ENCODE measurements around the gene PTCD3. TPM values are rescaled to one million over a fixed set of nuclear protein-coding genes. Genes with fewer than 3 reads are reported as not detected.

PTCD3 gene
- total RNA-seq, 3 donors from 2014 or later = 70.1 to 126 (median 99.1) TPM

DNA sequence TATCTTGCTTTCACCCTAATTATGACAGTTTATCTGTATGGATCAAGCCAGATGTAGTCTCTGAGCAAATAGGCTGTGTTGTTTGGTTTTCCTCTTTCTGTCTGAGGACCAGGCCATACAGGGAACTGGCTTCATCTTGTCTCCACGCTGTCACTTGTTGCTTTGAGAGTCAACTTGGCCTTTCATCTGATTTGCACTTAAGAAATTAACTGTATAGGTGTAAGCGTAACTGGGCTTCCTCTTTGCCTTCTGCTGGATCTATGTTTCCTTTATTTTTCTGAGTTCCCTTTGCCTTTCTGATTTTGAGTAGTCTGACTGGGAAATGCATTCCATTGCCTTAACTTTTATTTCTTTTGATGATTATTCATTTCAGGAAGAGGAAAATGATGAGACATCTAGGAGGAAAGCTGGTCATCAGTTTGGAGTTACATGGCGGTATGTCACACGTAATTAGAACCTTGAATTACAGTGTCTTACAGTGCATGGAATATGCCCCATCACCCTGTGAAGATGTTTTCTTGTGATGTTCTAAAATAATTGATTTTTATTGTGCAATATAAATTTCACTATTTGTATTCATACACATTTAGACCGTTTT lies 17.4 kb downstream of the PTCD3 start:
- TF ChIP-seq CTCF (IDR thresholded peaks at IDR 0.05) = no peak
- TF ChIP-seq POLR2A (IDR thresholded peaks at IDR 0.05) = no peak
- no peak for TF ChIP-seq POLR2AphosphoS5 (IDR thresholded peaks at IDR 0.05)
- no peak for DNase-seq (ENCODE audit: low spot score in 2 of 2)
- no peaks in the 10 kb centered on the region for H3K4me1 ChIP-seq
- intact Hi-C loops (cut with DNase I; ENCODE audit: low total_unique reads) = no loop called here
- no peak overlapping the region for H3K27ac ChIP-seq
- no peaks in the 10 kb centered on the region for H3K9me3 ChIP-seq
- no peak overlapping the region for H3K4me3 ChIP-seq
- no peaks in the 10 kb centered on the region for H3K27me3 ChIP-seq
- H3K36me3 ChIP-seq = peaks cover 8% of the 10 kb centered on the region

DNA sequence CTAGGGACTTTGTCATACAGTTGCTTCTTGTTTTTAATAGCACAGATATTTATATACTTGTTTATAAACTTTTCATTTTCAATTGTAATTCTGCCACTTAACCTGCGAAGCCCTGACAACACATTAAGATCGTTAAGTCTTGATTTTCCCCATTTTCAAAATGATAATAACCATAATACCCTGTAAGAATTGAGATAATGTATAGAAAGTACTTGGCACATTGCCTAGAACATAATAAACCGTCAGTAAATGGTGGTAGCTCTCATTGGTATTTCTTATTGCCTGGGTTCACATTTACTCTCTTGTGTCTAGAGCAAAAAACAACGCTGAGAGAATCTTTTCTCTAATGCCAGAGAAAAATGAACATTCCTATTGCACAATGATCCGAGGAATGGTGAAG lies 18.6 kb downstream of the PTCD3 start:
- intact Hi-C loops (cut with DNase I; ENCODE audit: low total_unique reads) = no loop called here
- TF ChIP-seq POLR2AphosphoS5 (IDR thresholded peaks at IDR 0.05) (no peak), POLR2A (IDR thresholded peaks at IDR 0.05) (no peak), CTCF (IDR thresholded peaks at IDR 0.05) (no peak)

DNA sequence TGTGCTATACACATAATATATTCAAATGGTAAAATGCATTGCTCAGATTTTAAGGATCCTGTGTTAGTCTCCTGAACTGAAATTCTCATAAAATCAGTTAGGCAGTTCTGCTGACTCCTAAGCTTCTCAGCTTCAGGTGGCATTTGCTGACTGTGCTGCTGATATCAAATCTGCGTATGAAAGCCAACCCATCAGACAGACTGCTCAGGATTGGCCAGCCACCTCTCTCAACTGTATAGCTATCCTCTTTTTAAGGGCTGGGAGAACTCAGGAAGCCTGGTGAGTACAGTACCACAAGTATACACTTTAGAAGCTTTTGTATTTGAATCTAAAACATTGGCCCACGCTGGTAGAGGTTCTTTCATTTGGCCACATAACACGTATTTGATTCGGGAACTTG lies 28.7 kb downstream of the PTCD3 start:
- H3K27ac ChIP-seq = no peak overlapping the region
- no peaks in the 10 kb centered on the region for H3K4me1 ChIP-seq
- H3K36me3 ChIP-seq = peaks cover 30% of the 10 kb centered on the region
- no peaks in the 10 kb centered on the region for H3K9me3 ChIP-seq
- no peak for DNase-seq (ENCODE audit: low spot score in 2 of 2)
- no peak for TF ChIP-seq CTCF (IDR thresholded peaks at IDR 0.05)
- no peaks in the 10 kb centered on the region for H3K27me3 ChIP-seq
- no peak overlapping the region for H3K4me3 ChIP-seq
- intact Hi-C loops (cut with DNase I; ENCODE audit: low total_unique reads) = no loop called here

More for the DNA sequence above, 18.6 kb downstream of the PTCD3 start:
- no peaks in the 10 kb centered on the region for H3K4me1 ChIP-seq
- H3K9me3 ChIP-seq = no peaks in the 10 kb centered on the region
- H3K36me3 ChIP-seq = peaks cover 14% of the 10 kb centered on the region
- DNase-seq (ENCODE audit: low spot score in 2 of 2) = no peak
- H3K4me3 ChIP-seq = no peak overlapping the region
- H3K27ac ChIP-seq = no peak overlapping the region
- H3K27me3 ChIP-seq = no peaks in the 10 kb centered on the region

- H3K4me3 ChIP-seq = no peak overlapping the region
- H3K36me3 ChIP-seq = peaks cover 30% of the 10 kb centered on the region
- no peak overlapping the region for H3K27ac ChIP-seq
- no peak for DNase-seq (ENCODE audit: low spot score in 2 of 2)
- TF ChIP-seq CTCF (IDR thresholded peaks at IDR 0.05) (no peak), POLR2A (IDR thresholded peaks at IDR 0.05) (no peak), POLR2AphosphoS5 (IDR thresholded peaks at IDR 0.05) (no peak)
- H3K27me3 ChIP-seq = no peaks in the 10 kb centered on the region
- H3K4me1 ChIP-seq = no peaks in the 10 kb centered on the region
- intact Hi-C loops (cut with DNase I; ENCODE audit: low total_unique reads) = no loop called here
- no peaks in the 10 kb centered on the region for H3K9me3 ChIP-seq
These were observed 29.6 kb downstream of the PTCD3 start for GRCh38 chr2:86135653-86136052.

GRCh38 chr2:86136141-86136540 lies 30.1 kb downstream of the PTCD3 start:
- H3K4me1 ChIP-seq = no peaks in the 10 kb centered on the region
- peaks cover 30% of the 10 kb centered on the region for H3K36me3 ChIP-seq
- no peak overlapping the region for H3K4me3 ChIP-seq
- intact Hi-C loops (cut with DNase I; ENCODE audit: low total_unique reads) = no loop called here
- no peaks in the 10 kb centered on the region for H3K27me3 ChIP-seq
- H3K9me3 ChIP-seq = no peaks in the 10 kb centered on the region
- no peak for DNase-seq (ENCODE audit: low spot score in 2 of 2)
- TF ChIP-seq POLR2AphosphoS5 (IDR thresholded peaks at IDR 0.05) (no peak), CTCF (IDR thresholded peaks at IDR 0.05) (no peak), POLR2A (IDR thresholded peaks at IDR 0.05) (no peak)
- no peak overlapping the region for H3K27ac ChIP-seq

Data from breast epithelium (tissue), 4 donors.